ENCODE data around the gene FABP7. TPM values are rescaled to one million over a fixed set of nuclear protein-coding genes. Genes with fewer than 3 reads are reported as not detected.

Gene FABP7
- total and polyA plus RNA-seq, 3 donors from 2014 or later, result not detected

- 5 to 7% methylated on average over 10 of the region's 10 CpGs for WGBS, 2 donors
- Histone ChIP-seq H3K4me1 (peaks cover 6% of the 10 kb centered on the region), H3K9me3 (no peaks in the 10 kb centered on the region), H3K4me3 (peak overlapping the region; percentile 73 to 82), H3K27me3 (no peaks in the 10 kb centered on the region), H3K27ac (peak overlapping the region; percentile 94 to 95), H3K36me3 (ENCODE audit: low read depth, missing control alignments) (no peaks in the 10 kb centered on the region)
- no peak for TF ChIP-seq POLR2A (IDR thresholded peaks at IDR 0.05)
- no peak for DNase-seq
- intact Hi-C loops (cut with DNase I; ENCODE audit: low total_unique reads), result no loop called here
These were observed 9.2 kb downstream of the FABP7 start for GRCh38 chr6:122788663-122789181.

DNA sequence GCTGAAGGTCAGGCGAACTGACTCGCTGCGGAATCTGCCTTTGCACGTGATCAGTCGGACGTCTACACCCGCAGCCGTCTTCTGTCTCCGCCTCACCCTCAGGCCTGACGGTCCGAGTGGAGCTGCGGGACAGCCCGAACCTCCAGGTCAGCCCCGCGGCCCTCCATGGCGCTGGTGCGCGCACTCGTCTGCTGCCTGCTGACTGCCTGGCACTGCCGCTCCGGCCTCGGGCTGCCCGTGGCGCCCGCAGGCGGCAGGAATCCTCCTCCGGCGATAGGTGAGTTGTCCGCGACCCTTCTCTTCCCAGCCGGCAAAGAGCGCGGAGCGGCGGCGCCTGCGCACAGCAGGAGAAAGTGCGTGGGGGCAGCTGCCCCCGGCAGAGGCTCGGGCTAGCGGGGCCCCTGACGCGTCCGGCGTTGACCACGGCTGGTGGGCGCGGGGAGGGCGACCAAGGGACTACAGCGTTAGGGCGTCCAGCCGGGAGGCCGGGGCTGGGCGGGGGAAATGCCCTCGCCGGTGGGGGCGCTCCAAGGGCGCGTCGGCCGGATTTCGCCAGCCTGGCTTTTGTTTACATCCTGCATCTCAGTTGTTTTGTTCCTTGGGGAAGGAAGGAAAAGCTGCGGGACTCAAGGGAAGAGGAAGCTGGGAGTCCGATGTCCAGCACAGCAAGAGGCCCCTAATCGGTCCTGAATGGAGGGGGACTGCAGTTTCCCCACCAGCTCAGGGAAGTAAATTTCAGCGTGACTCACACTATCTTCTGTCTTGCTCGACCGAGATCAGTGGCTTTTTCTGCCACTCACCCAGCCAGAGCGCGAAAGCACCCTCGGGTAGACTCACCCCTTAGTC lies 9.9 kb downstream of the FABP7 start, which contains the start of gene SMPDL3A:
TSS of gene SMPDL3A (plus strand) at position 77 of the 846 bp plus-strand sequence. CDS start at position 166, 89 bp downstream.
- peak within 1 kb of the TSS; percentile 94 to 95 for H3K27ac ChIP-seq
- peaks cover 6% of the 10 kb centered on the region for H3K4me1 ChIP-seq
- H3K9me3 ChIP-seq, result no peaks in the 10 kb centered on the region
- no peaks in the 10 kb centered on the region for H3K27me3 ChIP-seq
- H3K36me3 ChIP-seq (ENCODE audit: low read depth, missing control alignments), result no peaks in the 10 kb centered on the region
- no peak for TF ChIP-seq POLR2A (IDR thresholded peaks at IDR 0.05)
- TF ChIP-seq, protein P1, sequence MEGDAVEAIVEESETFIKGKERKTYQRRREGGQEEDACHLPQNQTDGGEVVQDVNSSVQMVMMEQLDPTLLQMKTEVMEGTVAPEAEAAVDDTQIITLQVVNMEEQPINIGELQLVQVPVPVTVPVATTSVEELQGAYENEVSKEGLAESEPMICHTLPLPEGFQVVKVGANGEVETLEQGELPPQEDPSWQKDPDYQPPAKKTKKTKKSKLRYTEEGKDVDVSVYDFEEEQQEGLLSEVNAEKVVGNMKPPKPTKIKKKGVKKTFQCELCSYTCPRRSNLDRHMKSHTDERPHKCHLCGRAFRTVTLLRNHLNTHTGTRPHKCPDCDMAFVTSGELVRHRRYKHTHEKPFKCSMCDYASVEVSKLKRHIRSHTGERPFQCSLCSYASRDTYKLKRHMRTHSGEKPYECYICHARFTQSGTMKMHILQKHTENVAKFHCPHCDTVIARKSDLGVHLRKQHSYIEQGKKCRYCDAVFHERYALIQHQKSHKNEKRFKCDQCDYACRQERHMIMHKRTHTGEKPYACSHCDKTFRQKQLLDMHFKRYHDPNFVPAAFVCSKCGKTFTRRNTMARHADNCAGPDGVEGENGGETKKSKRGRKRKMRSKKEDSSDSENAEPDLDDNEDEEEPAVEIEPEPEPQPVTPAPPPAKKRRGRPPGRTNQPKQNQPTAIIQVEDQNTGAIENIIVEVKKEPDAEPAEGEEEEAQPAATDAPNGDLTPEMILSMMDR (IDR thresholded peaks at IDR 0.05), result peak; percentile 1 to 27 (median 25)
- DNase-seq, result peak; percentile 85
- 0 to 1% methylated on average over 22 to 70 of the region's 71 CpGs for WGBS, 2 donors
- H3K4me3 ChIP-seq, result peak within 1 kb of the TSS; percentile 73 to 82
- intact Hi-C loops (cut with DNase I; ENCODE audit: low total_unique reads), result no loop called here

GRCh38 chr6:122790028-122790422 lies 10.5 kb downstream of the FABP7 start:
- Histone ChIP-seq H3K27me3 (no peaks in the 10 kb centered on the region), H3K4me1 (peaks cover 6% of the 10 kb centered on the region), H3K36me3 (ENCODE audit: low read depth, missing control alignments) (no peaks in the 10 kb centered on the region), H3K9me3 (no peaks in the 10 kb centered on the region), H3K4me3 (peak overlapping the region; percentile 73 to 82), H3K27ac (peak overlapping the region; percentile 94 to 95)
- 0 to 1% methylated on average over 12 to 14 of the region's 14 CpGs for WGBS, 2 donors
- TF ChIP-seq, protein P1 (IDR thresholded peaks at IDR 0.05), result no peak
- intact Hi-C loops (cut with DNase I; ENCODE audit: low total_unique reads), result no loop called here
- DNase-seq, result no peak

GRCh38 chr6:122790423-122791309 lies 11.2 kb downstream of the FABP7 start:
- Histone ChIP-seq H3K4me3 (peak overlapping the region; percentile 73 to 82), H3K4me1 (peaks cover 6% of the 10 kb centered on the region), H3K9me3 (no peaks in the 10 kb centered on the region), H3K36me3 (ENCODE audit: low read depth, missing control alignments) (no peaks in the 10 kb centered on the region), H3K27ac (peak overlapping the region; percentile 94 to 95), H3K27me3 (no peaks in the 10 kb centered on the region)
- TF ChIP-seq POLR2A (IDR thresholded peaks at IDR 0.05), result no peak
- TF ChIP-seq, protein P1 (IDR thresholded peaks at IDR 0.05), result no peak
- intact Hi-C loops (cut with DNase I; ENCODE audit: low total_unique reads), result no loop called here
- no peak for DNase-seq
- 36 to 45% methylated on average over 14 of the region's 14 CpGs for WGBS, 2 donors

- TF ChIP-seq, protein P1 (IDR thresholded peaks at IDR 0.05), result no peak
- TF ChIP-seq POLR2A (IDR thresholded peaks at IDR 0.05), result no peak
- no peak overlapping the region for H3K4me3 ChIP-seq
- DNase-seq, result no peak
- 75 to 77% methylated on average over 2 of the region's 2 CpGs for WGBS, 2 donors
- no peaks in the 10 kb centered on the region for H3K27me3 ChIP-seq
- H3K27ac ChIP-seq, result no peak overlapping the region
- H3K4me1 ChIP-seq, result peaks cover 6% of the 10 kb centered on the region
- no peaks in the 10 kb centered on the region for H3K9me3 ChIP-seq
- no peaks in the 10 kb centered on the region for H3K36me3 ChIP-seq (ENCODE audit: low read depth, missing control alignments)
- intact Hi-C loops (cut with DNase I; ENCODE audit: low total_unique reads), result no loop called here
These were observed 11.8 kb downstream of the FABP7 start for GRCh38 chr6:122791310-122791679.

Data from testis (tissue), 3 donors.